Neural cell (in vitro differentiated cells): ENCODE results near the gene CYP4F22. TPM values are rescaled to one million over a fixed set of nuclear protein-coding genes. Genes with fewer than 3 reads are reported as not detected.

Source experiments
- H2AFZ ChIP-seq: fragments of 200-600, 300-800 bp; sonication (generic), shearing (Covaris generic); 2 replicates; pipeline ENCODE4 v1.6.0; 2014; ENCODE audit warnings: low read depth, mild to moderate bottlenecking, antibody characterized with exemption, low read length, moderate library complexity
- H3F3A ChIP-seq: fragments of 200-600 bp; shearing (Covaris generic); 2 replicates; pipeline ENCODE4 v1.6.1; 2016; ENCODE audit warnings: mild to moderate bottlenecking, moderate library complexity, mixed read lengths, antibody characterized with exemption, low read length; ENCODE audit not compliant: insufficient read depth, poor library complexity, severe bottlenecking
- H3K27ac ChIP-seq: fragments of 200-600, 300-800 bp; sonication (generic), shearing (Covaris generic); 2 replicates; pipeline ENCODE4 v1.5.1; 2014; ENCODE audit warnings: mild to moderate bottlenecking, low read length, moderate library complexity
- H3K27me3 ChIP-seq: fragments of 300-800, 200-600 bp; sonication (generic), shearing (Covaris generic); 2 replicates; pipeline ENCODE4 v1.6.0; 2014; ENCODE audit warnings: mild to moderate bottlenecking, low read depth, low read length, moderate library complexity; ENCODE audit not compliant: insufficient read depth
- H3K36me3 ChIP-seq: fragments of 300-800, 200-600 bp; sonication (generic), shearing (Covaris generic); 2 replicates; pipeline ENCODE4 v1.5.1; 2014; ENCODE audit warnings: mild to moderate bottlenecking, antibody characterized with exemption, low read length, moderate library complexity; ENCODE audit not compliant: insufficient read depth
- H3K4me2 ChIP-seq: fragments of 300-800, 200-600 bp; sonication (generic), shearing (Covaris generic); 2 replicates; pipeline ENCODE4 v1.6.0; 2014; ENCODE audit warnings: mild to moderate bottlenecking, low read length
- H3K4me3 ChIP-seq: fragments of 300-800, 200-600 bp; sonication (generic), shearing (Covaris generic); 2 replicates; pipeline ENCODE4 v1.5.1; 2014; ENCODE audit warnings: mild to moderate bottlenecking, low read length, moderate library complexity
- H3K79me2 ChIP-seq: fragments of 200-600 bp; shearing (Covaris generic); replicated peaks from 2 replicates; pipeline ENCODE4 v1.6.0; 2014; ENCODE audit warnings: mild to moderate bottlenecking, low read length, moderate library complexity; ENCODE audit not compliant: insufficient read depth
- H3K9ac ChIP-seq: fragments of 300-800, 200-600 bp; sonication (generic), shearing (Covaris generic); 2 replicates; pipeline ENCODE4 v1.6.1; 2016; ENCODE audit warnings: mild to moderate bottlenecking, low read length, mixed read lengths
- H3K9me2 ChIP-seq: fragments of 200-600 bp; shearing (Covaris generic); 2 replicates; pipeline ENCODE4 v1.6.1; 2016; ENCODE audit warnings: mild to moderate bottlenecking, low read length, mixed read lengths; ENCODE audit not compliant: insufficient read depth
- H3K9me3 ChIP-seq: fragments of 200-600, 300-800 bp; sonication (generic), shearing (Covaris generic); 2 replicates; pipeline ENCODE4 v1.6.1; 2016; ENCODE audit warnings: mild to moderate bottlenecking, mixed run types, low read length, moderate library complexity, mixed read lengths
- H4K20me1 ChIP-seq: fragments of 200-600 bp; shearing (Covaris generic); 2 replicates; pipeline ENCODE4 v1.6.1; 2016; ENCODE audit warnings: mild to moderate bottlenecking, mixed run types; ENCODE audit not compliant: insufficient read depth
- EP300 ChIP-seq: fragments of 450-650 bp; conservative IDR thresholded peaks from 2 replicates; pipeline ENCODE4 v1.6.1; 2014; ENCODE audit warnings: antibody characterized with exemption, mild to moderate bottlenecking, moderate library complexity; ENCODE audit not compliant: poor library complexity, severe bottlenecking
- EZH2 ChIP-seq: fragments of 200-600, 300-800 bp; shearing (Covaris generic), sonication (generic); IDR thresholded peaks from 2 replicates; pipeline ENCODE4 v1.6.1; 2014; ENCODE audit warnings: antibody characterized with exemption, low read length, borderline replicate concordance, mild to moderate bottlenecking; ENCODE audit not compliant: insufficient read depth, poor library complexity, severe bottlenecking
- MXI1 ChIP-seq: fragments of 450-650 bp; conservative IDR thresholded peaks from 2 replicates; pipeline ENCODE4 v1.6.1; 2014; ENCODE audit warnings: antibody characterized with exemption, mild to moderate bottlenecking; ENCODE audit not compliant: poor library complexity, severe bottlenecking
- POLR2AphosphoS5 ChIP-seq: IDR thresholded peaks from 2 replicates; pipeline ENCODE4 v1.6.1; 2012
- RAD21 ChIP-seq: fragments of 450-650 bp; conservative IDR thresholded peaks from 2 replicates; pipeline ENCODE4 v1.6.1; 2014; ENCODE audit warnings: antibody characterized with exemption, mild to moderate bottlenecking, moderate library complexity
- REST ChIP-seq: IDR thresholded peaks from 2 replicates; pipeline ENCODE4 v1.6.1; 2012; ENCODE audit warnings: borderline replicate concordance
- SMC3 ChIP-seq: fragments of 450-650 bp; conservative IDR thresholded peaks from 2 replicates; pipeline ENCODE4 v1.6.1; 2014; ENCODE audit warnings: antibody characterized with exemption, mild to moderate bottlenecking, moderate library complexity; ENCODE audit not compliant: poor library complexity
- TAF1 ChIP-seq: IDR thresholded peaks from 2 replicates; pipeline ENCODE4 v1.6.1; 2012; ENCODE audit warnings: low read depth
- polyA plus RNA-seq: library from polyadenylated mRNA; depleted of rRNA; stranded (reverse); fragments of >200 nt; gene quantifications from 2 replicates; pipeline ENCODE4 v1.2.3, GENCODE V29; 2014
- TF ChIP-seq, protein P1 (sequence below): fragments of 450-650 bp; IDR thresholded peaks from 2 replicates; pipeline ENCODE4 v1.5.1; 2014; ENCODE audit warnings: antibody characterized with exemption, mild to moderate bottlenecking, moderate library complexity; ENCODE audit not compliant: poor library complexity, severe bottlenecking

CYP4F22 gene
- polyA plus RNA-seq, 1 donor from 2014 or later: not detected

DNA sequence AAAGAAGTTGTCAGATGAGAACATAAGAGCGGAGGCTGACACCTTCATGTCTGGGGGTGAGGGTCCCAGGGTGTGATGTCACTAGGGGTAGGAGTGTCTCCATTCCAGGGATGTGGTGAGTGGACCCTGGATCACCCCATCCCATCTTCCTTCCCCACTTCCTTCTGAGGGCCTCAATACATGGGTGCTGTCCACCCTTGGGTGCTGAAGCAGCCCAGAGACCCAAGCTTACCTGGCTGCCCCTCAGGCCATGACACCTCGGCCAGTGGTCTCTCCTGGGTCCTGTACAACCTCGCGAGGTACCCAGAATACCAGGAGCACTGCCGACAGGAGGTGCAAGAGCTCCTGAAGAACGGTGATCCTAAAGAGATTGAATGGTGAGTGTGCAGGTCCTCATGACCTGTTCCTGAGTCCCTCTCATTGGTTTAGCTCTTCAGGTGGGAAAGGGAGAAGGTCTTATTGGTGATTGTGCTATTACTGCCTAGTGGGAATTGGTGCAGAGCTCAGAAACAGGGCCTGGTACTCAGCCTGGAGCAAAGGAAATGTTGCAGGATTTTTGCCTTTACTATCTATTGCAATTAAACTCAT is 69.0 kb downstream of the CYP4F22 start:
- Histone ChIP-seq H3F3A (no peaks in the 10 kb centered on the region), H3K4me3 (no peak overlapping the region), H3K36me3 (no peaks in the 10 kb centered on the region), H3K79me2 (no peaks in the 10 kb centered on the region), H3K27ac (no peak overlapping the region), H4K20me1 (no peaks in the 10 kb centered on the region), H3K9me2 (no peaks in the 10 kb centered on the region), H3K27me3 (no peaks in the 10 kb centered on the region), H3K9ac (no peak overlapping the region), H2AFZ (no peak overlapping the region), H3K9me3 (peaks cover 5% of the 10 kb centered on the region), H3K4me2 (no peak overlapping the region)
- no peak for TF ChIP-seq MXI1
- TF ChIP-seq RAD21: no peak
- TF ChIP-seq EZH2: no peak
- TF ChIP-seq EP300: no peak
- TF ChIP-seq TAF1: no peak
- TF ChIP-seq SMC3: no peak
- no peak for TF ChIP-seq REST
- TF ChIP-seq, protein P1, sequence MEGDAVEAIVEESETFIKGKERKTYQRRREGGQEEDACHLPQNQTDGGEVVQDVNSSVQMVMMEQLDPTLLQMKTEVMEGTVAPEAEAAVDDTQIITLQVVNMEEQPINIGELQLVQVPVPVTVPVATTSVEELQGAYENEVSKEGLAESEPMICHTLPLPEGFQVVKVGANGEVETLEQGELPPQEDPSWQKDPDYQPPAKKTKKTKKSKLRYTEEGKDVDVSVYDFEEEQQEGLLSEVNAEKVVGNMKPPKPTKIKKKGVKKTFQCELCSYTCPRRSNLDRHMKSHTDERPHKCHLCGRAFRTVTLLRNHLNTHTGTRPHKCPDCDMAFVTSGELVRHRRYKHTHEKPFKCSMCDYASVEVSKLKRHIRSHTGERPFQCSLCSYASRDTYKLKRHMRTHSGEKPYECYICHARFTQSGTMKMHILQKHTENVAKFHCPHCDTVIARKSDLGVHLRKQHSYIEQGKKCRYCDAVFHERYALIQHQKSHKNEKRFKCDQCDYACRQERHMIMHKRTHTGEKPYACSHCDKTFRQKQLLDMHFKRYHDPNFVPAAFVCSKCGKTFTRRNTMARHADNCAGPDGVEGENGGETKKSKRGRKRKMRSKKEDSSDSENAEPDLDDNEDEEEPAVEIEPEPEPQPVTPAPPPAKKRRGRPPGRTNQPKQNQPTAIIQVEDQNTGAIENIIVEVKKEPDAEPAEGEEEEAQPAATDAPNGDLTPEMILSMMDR: no peak
- no peak for TF ChIP-seq POLR2AphosphoS5

DNA sequence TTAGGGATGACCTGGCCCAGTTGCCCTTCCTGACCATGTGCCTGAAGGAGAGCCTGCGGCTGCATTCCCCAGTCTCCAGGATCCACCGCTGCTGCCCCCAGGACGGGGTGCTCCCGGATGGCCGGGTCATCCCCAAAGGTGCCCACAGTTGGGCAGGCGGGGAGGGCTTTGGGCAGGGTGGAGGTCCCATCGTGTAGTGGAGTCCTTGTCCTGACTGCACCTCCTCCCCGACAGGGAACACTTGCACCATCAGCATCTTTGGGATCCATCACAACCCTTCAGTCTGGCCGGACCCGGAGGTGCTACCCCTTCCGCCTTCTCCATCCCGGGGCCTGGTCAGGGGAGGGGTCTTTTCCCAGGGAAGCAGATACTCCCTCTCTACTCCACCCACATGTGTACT is 75.0 kb downstream of the CYP4F22 start:
- no peak for TF ChIP-seq EZH2
- TF ChIP-seq SMC3: no peak
- TF ChIP-seq, protein P1: no peak
- no peak for TF ChIP-seq REST
- no peak for TF ChIP-seq RAD21
- no peak for TF ChIP-seq TAF1
- no peak for TF ChIP-seq EP300
- TF ChIP-seq POLR2AphosphoS5: no peak
- no peak for TF ChIP-seq MXI1
- H3K27me3 ChIP-seq: no peaks in the 10 kb centered on the region
- H3K4me3 ChIP-seq: no peak overlapping the region
- no peaks in the 10 kb centered on the region for H4K20me1 ChIP-seq
- H3K9ac ChIP-seq: no peak overlapping the region
- no peaks in the 10 kb centered on the region for H3K9me2 ChIP-seq
- H3K9me3 ChIP-seq: no peaks in the 10 kb centered on the region
- H3K79me2 ChIP-seq: no peaks in the 10 kb centered on the region
- H3K36me3 ChIP-seq: no peaks in the 10 kb centered on the region
- no peaks in the 10 kb centered on the region for H3F3A ChIP-seq
- no peak overlapping the region for H3K4me2 ChIP-seq
- no peak overlapping the region for H3K27ac ChIP-seq
- no peak overlapping the region for H2AFZ ChIP-seq
